HepG2 (cell line): ENCODE data around the gene SLC22A23. TPM values are rescaled to one million over a fixed set of nuclear protein-coding genes. Genes with fewer than 3 reads are reported as not detected.

Source experiments
- BRD4 ChIP-seq: sonication (generic); formaldehyde crosslinking; IDR thresholded peaks from 2 replicates; pipeline ENCODE4 v1.4.0; 2020; ENCODE audit warnings: missing genetic modification reagents
- FOXJ3 ChIP-seq: sonication (generic); formaldehyde crosslinking; IDR thresholded peaks from 2 replicates; pipeline ENCODE4 v1.4.0; 2020; ENCODE audit warnings: missing genetic modification reagents, mild to moderate bottlenecking, borderline replicate concordance
- HES4 ChIP-seq: sonication (generic); formaldehyde crosslinking; IDR thresholded peaks from 2 replicates; pipeline ENCODE4 v1.9.0; 2021; ENCODE audit warnings: mild to moderate bottlenecking, missing genetic modification reagents, borderline replicate concordance
- MTA1 ChIP-seq: sonication (generic); formaldehyde crosslinking; IDR thresholded peaks from 2 replicates; pipeline ENCODE4 v1.4.0; 2020; ENCODE audit warnings: missing genetic modification reagents, mild to moderate bottlenecking, borderline replicate concordance
- NCOA2 ChIP-seq: sonication (generic); formaldehyde crosslinking; IDR thresholded peaks from 2 replicates; pipeline ENCODE4 v1.8.0; 2022; ENCODE audit warnings: inconsistent platforms
- NR2F6 ChIP-seq, 2 experiments: IDR thresholded peaks; 2 replicates each; pipeline ENCODE4 v1.6.1; 2016; ENCODE audit warnings: antibody characterized with exemption in 1 of 2, mild to moderate bottlenecking in 1 of 2
- SYNCRIP ChIP-seq: fragments of 200-400 bp; formaldehyde crosslinking; IDR thresholded peaks from 2 replicates; pipeline ENCODE4 v1.6.1; 2018; ENCODE audit warnings: mild to moderate bottlenecking, low read depth, low read length; ENCODE audit not compliant: insufficient read depth
- ZBTB20 ChIP-seq: sonication (generic); formaldehyde crosslinking; IDR thresholded peaks from 2 replicates; pipeline ENCODE4 v1.8.1; 2023; ENCODE audit warnings: missing genetic modification reagents, low read depth, mild to moderate bottlenecking, borderline replicate concordance
- ZBTB21 ChIP-seq: sonication (generic); formaldehyde crosslinking; IDR thresholded peaks from 2 replicates; pipeline ENCODE4 v1.4.0; 2020; ENCODE audit warnings: missing genetic modification reagents
- ZEB1 ChIP-seq: IDR thresholded peaks from 2 replicates; pipeline ENCODE4 v1.6.1; 2012; ENCODE audit warnings: mild to moderate bottlenecking, low read depth, inconsistent platforms; ENCODE audit not compliant: insufficient replicate concordance
- ZFP36 ChIP-seq: fragments of 150-350 bp; IDR thresholded peaks from 2 replicates; pipeline ENCODE4 v1.6.1; 2018; ENCODE audit warnings: borderline replicate concordance, low read length, low read depth; ENCODE audit not compliant: partially characterized antibody
- polyA plus RNA-seq, 8 experiments: library from polyadenylated mRNA; depleted of rRNA in 3 of 8; stranded (reverse) in 7 of 8; unstranded in 1 of 8; fragments of >200 nt; fragmentation: Illumina TruSeq in 4 of 8; extraction: Trizol in 4 of 8; gene quantifications; 2 replicates each; pipeline versions ENCODE4 v1.2.1 to v1.2.3, GENCODE V29; 2011 to 2016; ENCODE audit warnings: low read depth in 4 of 8, missing spikeins in 1 of 8, mixed read lengths in 1 of 8; ENCODE audit not compliant: insufficient read depth in 1 of 8
- total RNA-seq, 5 experiments: library from RNA; depleted of rRNA; stranded (reverse); fragments of >200 nt; fragmentation: Illumina TruSeq; extraction: Trizol; gene quantifications; 2 replicates each; pipeline ENCODE4 v1.2.3, GENCODE V29; 2016; ENCODE audit warnings: low read depth in 1 of 5
- TF ChIP-seq, protein P1 (sequence below): sonication (generic); formaldehyde crosslinking; IDR thresholded peaks from 2 replicates; pipeline ENCODE4; 2020; ENCODE audit warnings: missing genetic modification reagents, mild to moderate bottlenecking, borderline replicate concordance
- TF ChIP-seq, protein P2 (sequence below): sonication (generic); formaldehyde crosslinking; IDR thresholded peaks from 2 replicates; pipeline ENCODE4 v1.8.0; 2022; ENCODE audit warnings: mild to moderate bottlenecking, missing genetic modification reagents
- TF ChIP-seq, protein P3 (sequence below): sonication (generic); formaldehyde crosslinking; IDR thresholded peaks from 2 replicates; pipeline ENCODE4 v1.5.0; 2020; ENCODE audit warnings: missing genetic modification reagents
- TF ChIP-seq, protein P4 (sequence below): sonication (generic); formaldehyde crosslinking; IDR thresholded peaks from 2 replicates; pipeline ENCODE4 v1.5.0; 2020; ENCODE audit warnings: mild to moderate bottlenecking, missing genetic modification reagents
- TF ChIP-seq, protein P5 (sequence below): sonication (generic); formaldehyde crosslinking; IDR thresholded peaks from 2 replicates; pipeline ENCODE4 v1.4.0; 2020; ENCODE audit warnings: missing genetic modification reagents, mild to moderate bottlenecking, borderline replicate concordance

SLC22A23 gene
- total and polyA plus RNA-seq, 2 of the 13 experiments (the other 11 are each of a cell fraction or from before 2014, with no cell fraction given): 11.8 to 17.5 TPM

DNA sequence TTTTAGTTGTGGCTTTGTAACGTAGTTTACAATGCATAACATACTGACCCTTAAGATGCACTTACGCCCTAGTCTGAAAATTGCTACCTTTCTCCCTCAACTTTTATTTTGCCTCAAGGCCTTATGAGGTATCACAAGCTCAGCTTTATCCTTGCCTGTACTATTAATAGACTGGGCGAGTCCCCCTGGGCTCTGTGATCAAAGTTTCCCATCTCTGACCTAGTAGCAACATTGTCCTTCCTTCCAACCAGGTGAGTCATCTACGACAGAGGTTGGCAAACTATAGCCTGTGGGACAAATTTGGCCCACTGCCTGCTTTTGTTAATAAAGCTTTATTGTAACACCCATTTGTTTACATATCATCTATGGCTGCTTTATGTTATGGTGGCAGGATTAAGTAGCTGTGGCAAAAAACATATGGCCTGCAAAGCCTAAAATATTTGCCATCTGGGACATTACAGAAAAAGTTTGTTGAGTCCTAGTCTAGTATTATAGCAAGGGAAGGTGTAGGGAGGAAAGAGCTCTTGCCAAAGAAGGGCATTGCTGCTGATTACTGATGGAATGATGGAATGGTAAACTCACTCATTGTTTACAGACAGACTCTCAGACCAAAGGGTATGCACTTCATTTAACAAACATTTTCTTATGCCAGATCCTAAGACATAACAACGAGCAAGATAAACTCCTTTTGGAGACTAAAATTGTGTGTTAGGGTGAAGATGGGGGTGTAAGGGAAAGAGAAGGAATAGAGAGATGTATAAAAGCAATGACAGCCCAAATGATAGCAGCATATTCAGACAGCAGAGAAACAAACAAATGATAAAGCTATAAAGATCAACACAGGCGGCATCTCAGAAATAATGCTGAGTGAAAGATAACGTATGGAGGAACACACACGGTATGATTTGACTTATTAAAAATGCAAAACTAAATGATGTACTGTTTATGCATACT, 74.2 kb downstream of the SLC22A23 start (continued):
- TF ChIP-seq, protein P1, sequence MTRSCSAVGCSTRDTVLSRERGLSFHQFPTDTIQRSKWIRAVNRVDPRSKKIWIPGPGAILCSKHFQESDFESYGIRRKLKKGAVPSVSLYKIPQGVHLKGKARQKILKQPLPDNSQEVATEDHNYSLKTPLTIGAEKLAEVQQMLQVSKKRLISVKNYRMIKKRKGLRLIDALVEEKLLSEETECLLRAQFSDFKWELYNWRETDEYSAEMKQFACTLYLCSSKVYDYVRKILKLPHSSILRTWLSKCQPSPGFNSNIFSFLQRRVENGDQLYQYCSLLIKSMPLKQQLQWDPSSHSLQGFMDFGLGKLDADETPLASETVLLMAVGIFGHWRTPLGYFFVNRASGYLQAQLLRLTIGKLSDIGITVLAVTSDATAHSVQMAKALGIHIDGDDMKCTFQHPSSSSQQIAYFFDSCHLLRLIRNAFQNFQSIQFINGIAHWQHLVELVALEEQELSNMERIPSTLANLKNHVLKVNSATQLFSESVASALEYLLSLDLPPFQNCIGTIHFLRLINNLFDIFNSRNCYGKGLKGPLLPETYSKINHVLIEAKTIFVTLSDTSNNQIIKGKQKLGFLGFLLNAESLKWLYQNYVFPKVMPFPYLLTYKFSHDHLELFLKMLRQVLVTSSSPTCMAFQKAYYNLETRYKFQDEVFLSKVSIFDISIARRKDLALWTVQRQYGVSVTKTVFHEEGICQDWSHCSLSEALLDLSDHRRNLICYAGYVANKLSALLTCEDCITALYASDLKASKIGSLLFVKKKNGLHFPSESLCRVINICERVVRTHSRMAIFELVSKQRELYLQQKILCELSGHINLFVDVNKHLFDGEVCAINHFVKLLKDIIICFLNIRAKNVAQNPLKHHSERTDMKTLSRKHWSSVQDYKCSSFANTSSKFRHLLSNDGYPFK: no peak
- TF ChIP-seq, protein P2, sequence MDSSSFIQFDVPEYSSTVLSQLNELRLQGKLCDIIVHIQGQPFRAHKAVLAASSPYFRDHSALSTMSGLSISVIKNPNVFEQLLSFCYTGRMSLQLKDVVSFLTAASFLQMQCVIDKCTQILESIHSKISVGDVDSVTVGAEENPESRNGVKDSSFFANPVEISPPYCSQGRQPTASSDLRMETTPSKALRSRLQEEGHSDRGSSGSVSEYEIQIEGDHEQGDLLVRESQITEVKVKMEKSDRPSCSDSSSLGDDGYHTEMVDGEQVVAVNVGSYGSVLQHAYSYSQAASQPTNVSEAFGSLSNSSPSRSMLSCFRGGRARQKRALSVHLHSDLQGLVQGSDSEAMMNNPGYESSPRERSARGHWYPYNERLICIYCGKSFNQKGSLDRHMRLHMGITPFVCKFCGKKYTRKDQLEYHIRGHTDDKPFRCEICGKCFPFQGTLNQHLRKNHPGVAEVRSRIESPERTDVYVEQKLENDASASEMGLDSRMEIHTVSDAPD (CRISPR knock-in tag): no peak
- no peak for TF ChIP-seq MTA1 (CRISPR knock-in tag)
- TF ChIP-seq HES4 (CRISPR knock-in tag): no peak
- no peak for TF ChIP-seq SYNCRIP
- TF ChIP-seq NR2F6 (IDR thresholded peaks at IDR 0.05): 0 out of 2 replicates have a peak, but pooled peaks have one; percentile 28
- peak; percentile 19; the same call in 1 of the 2 replicates for TF ChIP-seq NR2F6 (CRISPR knock-in tag; IDR thresholded peaks at IDR 0.05)
- no peak for TF ChIP-seq ZFP36
- peak; percentile 66; the same call in 1 of the 2 replicates for TF ChIP-seq ZBTB21 (CRISPR knock-in tag)
- peak; percentile 51; the same call in 1 of the 2 replicates for TF ChIP-seq NCOA2 (CRISPR knock-in tag)
- TF ChIP-seq, protein P3, sequence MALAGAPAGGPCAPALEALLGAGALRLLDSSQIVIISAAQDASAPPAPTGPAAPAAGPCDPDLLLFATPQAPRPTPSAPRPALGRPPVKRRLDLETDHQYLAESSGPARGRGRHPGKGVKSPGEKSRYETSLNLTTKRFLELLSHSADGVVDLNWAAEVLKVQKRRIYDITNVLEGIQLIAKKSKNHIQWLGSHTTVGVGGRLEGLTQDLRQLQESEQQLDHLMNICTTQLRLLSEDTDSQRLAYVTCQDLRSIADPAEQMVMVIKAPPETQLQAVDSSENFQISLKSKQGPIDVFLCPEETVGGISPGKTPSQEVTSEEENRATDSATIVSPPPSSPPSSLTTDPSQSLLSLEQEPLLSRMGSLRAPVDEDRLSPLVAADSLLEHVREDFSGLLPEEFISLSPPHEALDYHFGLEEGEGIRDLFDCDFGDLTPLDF: no peak
- TF ChIP-seq FOXJ3 (CRISPR knock-in tag): no peak
- TF ChIP-seq BRD4 (CRISPR knock-in tag): no peak
- TF ChIP-seq, protein P4, sequence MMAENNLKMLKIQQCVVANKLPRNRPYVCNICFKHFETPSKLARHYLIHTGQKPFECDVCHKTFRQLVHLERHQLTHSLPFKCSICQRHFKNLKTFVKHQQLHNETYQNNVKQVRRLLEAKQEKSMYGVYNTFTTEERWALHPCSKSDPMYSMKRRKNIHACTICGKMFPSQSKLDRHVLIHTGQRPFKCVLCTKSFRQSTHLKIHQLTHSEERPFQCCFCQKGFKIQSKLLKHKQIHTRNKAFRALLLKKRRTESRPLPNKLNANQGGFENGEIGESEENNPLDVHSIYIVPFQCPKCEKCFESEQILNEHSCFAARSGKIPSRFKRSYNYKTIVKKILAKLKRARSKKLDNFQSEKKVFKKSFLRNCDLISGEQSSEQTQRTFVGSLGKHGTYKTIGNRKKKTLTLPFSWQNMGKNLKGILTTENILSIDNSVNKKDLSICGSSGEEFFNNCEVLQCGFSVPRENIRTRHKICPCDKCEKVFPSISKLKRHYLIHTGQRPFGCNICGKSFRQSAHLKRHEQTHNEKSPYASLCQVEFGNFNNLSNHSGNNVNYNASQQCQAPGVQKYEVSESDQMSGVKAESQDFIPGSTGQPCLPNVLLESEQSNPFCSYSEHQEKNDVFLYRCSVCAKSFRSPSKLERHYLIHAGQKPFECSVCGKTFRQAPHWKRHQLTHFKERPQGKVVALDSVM (CRISPR knock-in tag): no peak
- TF ChIP-seq ZBTB20 (CRISPR knock-in tag): peak; percentile 72; the same call in 1 of the 2 replicates
- TF ChIP-seq, protein P5, sequence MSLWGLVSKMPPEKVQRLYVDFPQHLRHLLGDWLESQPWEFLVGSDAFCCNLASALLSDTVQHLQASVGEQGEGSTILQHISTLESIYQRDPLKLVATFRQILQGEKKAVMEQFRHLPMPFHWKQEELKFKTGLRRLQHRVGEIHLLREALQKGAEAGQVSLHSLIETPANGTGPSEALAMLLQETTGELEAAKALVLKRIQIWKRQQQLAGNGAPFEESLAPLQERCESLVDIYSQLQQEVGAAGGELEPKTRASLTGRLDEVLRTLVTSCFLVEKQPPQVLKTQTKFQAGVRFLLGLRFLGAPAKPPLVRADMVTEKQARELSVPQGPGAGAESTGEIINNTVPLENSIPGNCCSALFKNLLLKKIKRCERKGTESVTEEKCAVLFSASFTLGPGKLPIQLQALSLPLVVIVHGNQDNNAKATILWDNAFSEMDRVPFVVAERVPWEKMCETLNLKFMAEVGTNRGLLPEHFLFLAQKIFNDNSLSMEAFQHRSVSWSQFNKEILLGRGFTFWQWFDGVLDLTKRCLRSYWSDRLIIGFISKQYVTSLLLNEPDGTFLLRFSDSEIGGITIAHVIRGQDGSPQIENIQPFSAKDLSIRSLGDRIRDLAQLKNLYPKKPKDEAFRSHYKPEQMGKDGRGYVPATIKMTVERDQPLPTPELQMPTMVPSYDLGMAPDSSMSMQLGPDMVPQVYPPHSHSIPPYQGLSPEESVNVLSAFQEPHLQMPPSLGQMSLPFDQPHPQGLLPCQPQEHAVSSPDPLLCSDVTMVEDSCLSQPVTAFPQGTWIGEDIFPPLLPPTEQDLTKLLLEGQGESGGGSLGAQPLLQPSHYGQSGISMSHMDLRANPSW: no peak
- TF ChIP-seq ZEB1: peak; percentile 85
